MG63 (cell line): ENCODE data around the gene ZKSCAN4. TPM values are rescaled to one million over a fixed set of nuclear protein-coding genes. Genes with fewer than 3 reads are reported as not detected.

Experiments used
- DNase-seq: peaks from one replicate; pipeline ENCODE4 v3.0.0-alpha.2; 2020
- H3K27me3 ChIP-seq: fragments of 250-450 bp; sonication (Bioruptor Pico); 2 replicates; pipeline ENCODE4 v1.5.1; 2020; ENCODE audit warnings: mild to moderate bottlenecking, moderate library complexity
- H3K36me3 ChIP-seq: fragments of 250-450 bp; sonication (Bioruptor Pico); 2 replicates; pipeline ENCODE4 v1.5.1; 2020; ENCODE audit warnings: mild to moderate bottlenecking, moderate library complexity
- H3K4me3 ChIP-seq: fragments of 250-450 bp; sonication (Bioruptor Pico); 2 replicates; pipeline ENCODE4 v1.5.1; 2020; ENCODE audit warnings: mild to moderate bottlenecking, moderate library complexity
- H3K9me3 ChIP-seq: fragments of 250-450 bp; sonication (Bioruptor Pico); 2 replicates; pipeline ENCODE4 v1.5.1; 2020; ENCODE audit warnings: mild to moderate bottlenecking, moderate library complexity
- total RNA-seq: library from RNA; depleted of rRNA; stranded (reverse); fragments of >200 nt; shearing (Covaris generic); gene quantifications from 2 replicates; pipeline ENCODE4 v1.2.3, GENCODE V29; 2014; ENCODE audit warnings: low replicate concordance

Gene ZKSCAN4
- total RNA-seq, 1 experiment from 2014 or later: 2.6 TPM

DNA sequence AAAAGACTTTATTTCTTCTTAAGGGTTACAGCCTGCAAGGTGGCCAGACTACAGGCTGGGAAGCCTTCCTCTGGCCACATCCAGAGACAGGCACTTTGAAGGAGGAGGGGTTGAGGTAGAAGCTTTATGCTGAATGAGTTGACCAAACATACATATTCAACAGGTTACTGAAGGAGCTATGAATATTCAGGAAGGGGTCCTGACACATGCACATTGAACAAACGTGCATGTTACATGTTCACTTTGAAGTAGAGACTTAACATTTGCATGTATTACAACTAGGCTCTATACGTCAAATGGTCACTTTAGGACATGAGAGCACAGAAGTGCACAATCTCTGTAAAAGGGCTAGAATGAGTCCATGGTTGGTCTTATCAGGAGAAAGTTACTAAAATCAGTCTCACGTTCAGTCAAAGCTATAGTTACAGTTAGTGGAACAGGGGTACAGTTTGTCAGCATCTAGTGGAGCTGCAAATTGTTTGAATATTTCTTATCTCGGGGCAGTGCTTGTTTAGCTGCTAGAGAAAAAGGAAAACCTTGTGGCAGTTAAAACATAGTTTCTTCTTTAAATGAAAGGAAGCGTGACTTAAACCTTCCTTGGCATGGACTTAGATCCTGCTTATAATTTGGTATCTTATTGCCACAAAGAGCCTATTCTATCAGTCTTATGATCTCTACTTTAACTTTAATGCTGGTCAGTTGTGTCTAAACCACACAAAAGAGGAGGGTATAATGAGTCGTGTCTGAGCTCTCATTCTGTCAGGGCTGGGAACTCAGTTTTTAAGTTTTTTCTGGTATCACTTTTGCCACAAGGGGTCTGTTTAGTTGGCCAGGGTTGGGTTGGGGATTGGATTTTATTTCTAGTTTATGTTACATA lies 31.6 kb downstream of the ZKSCAN4 start:
- Histone ChIP-seq H3K9me3 (no peaks in the 10 kb centered on the region), H3K27me3 (no peaks in the 10 kb centered on the region), H3K36me3 (no peaks in the 10 kb centered on the region), H3K4me3 (no peak overlapping the region)
- no peak for DNase-seq

DNA sequence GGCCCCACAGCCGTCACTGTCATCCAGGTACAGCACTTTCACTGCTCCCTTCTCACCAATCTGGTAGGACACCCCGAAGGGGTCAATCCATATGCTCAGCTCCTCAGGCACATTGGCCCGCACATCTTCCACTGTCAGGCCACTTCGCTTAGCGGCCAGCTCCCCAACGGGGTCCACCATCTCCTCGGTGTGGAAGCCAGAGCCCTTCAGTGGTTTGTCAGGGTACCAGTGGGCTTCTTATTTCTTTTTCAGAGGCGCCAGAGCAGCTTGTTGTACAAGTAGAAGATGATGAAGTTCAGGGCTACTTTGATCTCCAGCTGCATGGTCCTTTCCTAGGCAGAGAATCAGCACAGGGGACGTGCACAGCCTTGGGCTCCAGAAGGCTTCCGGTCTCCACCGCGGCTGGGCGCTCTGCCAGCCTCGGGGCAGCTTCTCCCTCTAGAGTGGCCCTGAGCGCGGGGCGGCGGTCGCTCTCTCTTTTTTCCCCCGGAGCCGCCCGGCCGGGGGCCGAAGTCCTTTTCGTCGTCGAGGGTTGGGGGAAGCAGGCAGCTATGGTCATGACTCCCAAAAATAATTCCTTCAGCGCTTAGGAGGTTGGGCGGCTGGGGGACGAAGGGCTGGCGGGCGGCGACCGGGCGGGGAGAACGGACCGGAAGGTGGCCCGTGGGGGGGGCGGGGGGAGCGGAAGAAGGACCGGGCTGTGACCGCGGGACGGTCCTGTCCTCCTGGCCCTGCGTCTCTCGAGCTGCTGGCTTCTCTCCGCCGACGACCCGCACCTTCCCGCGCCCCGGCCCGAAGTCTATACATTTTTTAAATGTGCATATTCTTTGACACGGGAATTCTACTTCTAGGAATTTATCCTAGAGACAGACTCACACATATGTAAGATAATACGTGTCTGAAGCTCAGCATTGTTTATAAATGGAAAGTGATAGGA lies 33.5 kb downstream of the ZKSCAN4 start:
- Histone ChIP-seq H3K4me3 (peak overlapping the region; percentile 54), H3K36me3 (no peaks in the 10 kb centered on the region), H3K27me3 (no peaks in the 10 kb centered on the region), H3K9me3 (no peaks in the 10 kb centered on the region)
- peak; percentile 75 for DNase-seq

DNA sequence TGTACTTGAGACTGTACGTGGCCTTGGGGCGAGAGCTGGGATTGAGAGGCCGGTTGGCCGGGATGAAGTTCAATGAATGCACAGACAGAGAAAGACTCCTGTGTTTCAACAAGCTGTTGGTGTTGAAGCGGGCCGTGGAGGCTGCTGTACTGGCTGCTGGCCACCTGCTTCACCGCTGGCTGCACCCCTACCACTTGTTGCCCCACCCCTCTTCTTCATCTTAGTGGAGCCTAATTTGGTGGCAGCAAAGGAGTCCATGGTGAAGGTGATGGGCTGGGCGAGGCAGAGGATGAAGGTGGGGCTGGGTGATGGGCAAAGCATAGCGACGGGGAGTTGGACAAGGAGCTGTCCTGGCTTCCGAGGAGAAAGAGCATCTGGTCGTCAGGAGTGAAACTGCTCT lies 34.2 kb downstream of the ZKSCAN4 start:
- Histone ChIP-seq H3K9me3 (no peaks in the 10 kb centered on the region), H3K27me3 (no peaks in the 10 kb centered on the region), H3K4me3 (no peak overlapping the region), H3K36me3 (no peaks in the 10 kb centered on the region)
- no peak for DNase-seq

DNA sequence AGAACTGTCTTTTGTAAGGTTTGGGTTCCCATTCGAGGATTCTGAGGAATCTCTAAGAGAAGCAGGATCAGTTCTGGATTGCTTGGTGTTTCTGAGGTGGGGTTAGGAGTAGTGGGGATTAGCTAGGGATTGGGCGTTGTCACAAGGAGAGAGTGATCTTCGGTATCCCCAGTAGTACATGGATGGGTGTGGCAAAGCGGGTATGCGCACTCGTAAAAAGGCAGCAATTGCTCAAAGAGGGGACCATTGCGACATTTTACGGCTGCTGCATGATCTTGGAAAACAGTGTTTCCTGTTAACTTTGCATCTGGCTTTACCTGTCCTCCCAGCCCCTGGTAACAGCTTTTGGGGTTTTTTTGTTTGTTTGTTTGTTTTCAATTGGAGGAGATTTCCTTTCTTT lies 36.6 kb downstream of the ZKSCAN4 start:
- no peak overlapping the region for H3K4me3 ChIP-seq
- DNase-seq: no peak
- no peaks in the 10 kb centered on the region for H3K27me3 ChIP-seq
- H3K36me3 ChIP-seq: no peaks in the 10 kb centered on the region
- no peaks in the 10 kb centered on the region for H3K9me3 ChIP-seq

DNA sequence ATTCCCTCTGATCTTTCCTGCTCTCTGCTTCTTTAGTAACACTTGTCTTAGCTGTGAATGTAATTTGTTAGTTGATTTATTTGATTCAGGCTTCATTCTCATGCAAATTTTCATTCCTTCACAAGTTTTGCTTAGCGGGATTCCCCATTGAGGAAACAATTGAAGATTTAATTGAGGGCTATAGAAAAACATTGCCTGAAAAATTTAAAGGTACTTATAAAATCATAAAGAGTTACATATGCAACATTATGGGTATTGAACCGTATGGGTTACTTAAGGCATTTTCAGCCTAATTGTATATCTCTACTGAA lies 38.9 kb downstream of the ZKSCAN4 start:
- Histone ChIP-seq H3K36me3 (no peaks in the 10 kb centered on the region), H3K9me3 (no peaks in the 10 kb centered on the region), H3K4me3 (peak overlapping the region; percentile 58), H3K27me3 (no peaks in the 10 kb centered on the region)
- no peak for DNase-seq

DNA sequence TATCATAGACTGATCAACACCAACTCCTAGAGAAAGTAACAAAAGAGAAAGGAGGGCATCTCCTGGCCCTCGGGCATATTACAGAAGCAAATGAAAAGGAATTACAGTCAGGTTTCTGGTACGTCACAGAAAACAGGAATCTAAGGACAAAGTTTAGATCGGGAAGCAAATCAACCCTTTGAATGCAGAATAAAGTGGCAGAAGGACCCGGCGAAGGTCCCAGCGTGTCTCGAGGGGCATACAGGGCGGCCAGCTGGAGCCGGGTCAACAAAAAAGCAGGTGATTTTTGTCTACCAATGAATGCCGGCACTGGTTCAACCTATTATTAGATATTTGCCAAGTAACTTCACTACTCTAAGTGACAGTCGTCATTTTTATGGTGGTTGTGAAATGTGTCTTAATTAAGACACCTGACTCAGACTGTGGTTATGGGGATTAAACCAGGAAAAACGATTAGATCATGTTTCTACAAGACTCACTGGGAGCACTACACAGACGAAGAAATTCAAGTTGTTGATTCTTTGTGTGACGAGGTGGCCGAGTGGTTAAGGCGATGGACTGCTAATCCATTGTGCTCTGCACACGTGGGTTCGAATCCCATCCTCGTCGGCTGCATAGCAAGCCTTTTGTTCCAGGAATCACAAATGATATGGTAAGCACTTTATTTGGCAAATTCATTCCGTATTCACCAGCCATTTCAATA lies 39.4 kb downstream of the ZKSCAN4 start:
- peak overlapping the region; percentile 58 for H3K4me3 ChIP-seq
- H3K36me3 ChIP-seq: no peaks in the 10 kb centered on the region
- no peaks in the 10 kb centered on the region for H3K9me3 ChIP-seq
- H3K27me3 ChIP-seq: no peaks in the 10 kb centered on the region
- peak; percentile 64 for DNase-seq

DNA sequence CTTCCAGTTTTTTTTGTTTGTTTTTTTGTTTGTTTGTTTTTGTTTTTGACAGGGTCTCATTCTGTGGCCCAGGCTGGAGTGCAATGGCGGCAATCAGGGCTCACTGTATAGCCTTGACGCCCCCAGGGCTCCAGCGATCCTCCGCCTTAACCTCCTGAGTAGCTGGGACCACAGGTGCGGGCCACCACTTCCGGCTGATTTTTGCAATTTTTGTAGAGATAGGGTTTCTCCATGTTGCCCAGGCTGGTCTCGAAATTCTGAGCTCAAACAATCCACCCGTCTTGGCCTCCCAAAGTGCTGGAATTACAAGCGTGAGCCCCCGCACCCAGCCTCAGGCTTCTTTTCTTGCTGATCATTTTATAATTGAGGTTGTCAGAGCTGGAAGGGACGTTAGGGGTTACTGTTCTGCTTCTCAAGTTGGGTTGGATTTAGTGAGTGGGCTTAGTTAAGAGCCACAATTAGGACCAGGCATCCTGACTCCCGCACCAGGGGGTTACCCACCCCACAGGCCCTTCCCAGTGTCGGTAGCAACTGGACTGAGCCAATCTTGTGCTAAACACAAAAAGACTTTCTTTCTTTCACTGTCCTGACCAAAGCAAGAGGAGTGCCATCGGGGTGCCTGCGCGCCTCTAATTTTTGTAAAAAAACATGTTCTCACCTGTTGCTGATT lies 40.1 kb downstream of the ZKSCAN4 start:
- H3K4me3 ChIP-seq: peak overlapping the region; percentile 58
- DNase-seq: no peak
- no peaks in the 10 kb centered on the region for H3K27me3 ChIP-seq
- H3K36me3 ChIP-seq: no peaks in the 10 kb centered on the region
- H3K9me3 ChIP-seq: no peaks in the 10 kb centered on the region

DNA sequence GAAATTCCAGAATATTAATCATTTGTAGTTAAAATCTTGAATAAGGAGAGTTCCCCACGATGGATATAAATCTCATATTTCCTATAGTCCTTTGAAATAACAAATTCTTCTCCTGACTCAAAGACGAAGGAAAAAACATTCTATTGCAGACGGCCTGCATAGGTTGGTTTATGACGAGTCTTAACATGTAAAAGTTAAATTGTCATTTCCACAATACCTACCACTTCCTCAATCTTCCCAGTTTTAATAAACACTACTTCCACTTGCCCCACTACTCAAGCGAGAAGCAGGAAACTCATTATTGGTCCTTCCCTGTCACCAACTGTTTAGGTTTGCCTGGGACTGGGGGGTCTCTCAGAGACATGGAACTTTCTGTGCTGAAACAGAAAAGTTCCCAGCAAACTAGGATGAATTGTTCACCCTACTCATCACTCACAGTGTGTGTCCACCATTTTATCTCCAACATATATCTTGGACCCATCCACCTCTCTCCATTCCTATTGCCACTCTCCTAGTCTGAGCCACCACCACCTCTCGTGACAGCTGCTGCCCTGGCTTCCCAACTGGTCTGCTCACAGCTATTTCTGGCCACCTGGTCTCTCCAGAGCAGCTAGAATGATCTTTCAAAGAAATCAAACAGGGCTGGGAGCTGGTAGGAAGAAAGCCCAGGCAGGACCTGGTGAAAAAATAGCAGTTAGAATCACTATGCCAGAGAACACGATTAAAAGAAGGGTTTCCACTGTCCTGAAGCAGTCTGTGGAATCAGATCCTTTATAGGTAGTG lies 42.1 kb downstream of the ZKSCAN4 start:
- Histone ChIP-seq H3K27me3 (no peaks in the 10 kb centered on the region), H3K4me3 (no peak overlapping the region), H3K36me3 (no peaks in the 10 kb centered on the region), H3K9me3 (no peaks in the 10 kb centered on the region)
- DNase-seq: no peak

DNA sequence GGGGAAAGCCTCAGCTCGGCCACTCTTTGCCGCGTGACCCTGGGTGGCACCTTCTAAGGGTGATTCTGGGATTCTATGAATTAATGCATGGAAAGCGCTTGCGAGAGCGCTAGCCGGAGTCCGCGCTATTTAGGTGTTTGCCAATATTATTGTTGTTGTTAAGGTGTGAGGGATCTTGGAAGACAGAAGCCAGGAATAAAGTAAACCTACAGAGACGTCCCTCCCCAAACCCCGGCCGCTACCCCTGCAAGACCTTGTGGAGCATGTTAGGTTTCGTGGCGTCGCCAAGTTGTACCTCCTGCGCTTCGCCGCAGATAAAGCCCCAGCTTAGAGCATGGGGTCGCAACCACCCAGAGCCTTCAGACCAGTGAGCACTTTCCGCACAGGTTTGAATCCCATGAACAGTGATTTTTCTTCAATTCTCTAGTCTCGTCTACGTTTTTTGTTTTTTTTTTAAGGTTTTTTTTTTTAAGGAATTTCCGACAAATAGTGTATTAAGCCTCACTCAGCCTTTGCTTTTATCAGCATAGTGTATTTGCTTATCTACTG lies 43.9 kb downstream of the ZKSCAN4 start:
- Histone ChIP-seq H3K27me3 (no peaks in the 10 kb centered on the region), H3K9me3 (no peaks in the 10 kb centered on the region), H3K4me3 (peak overlapping the region; percentile 50), H3K36me3 (no peaks in the 10 kb centered on the region)
- no peak for DNase-seq

DNA sequence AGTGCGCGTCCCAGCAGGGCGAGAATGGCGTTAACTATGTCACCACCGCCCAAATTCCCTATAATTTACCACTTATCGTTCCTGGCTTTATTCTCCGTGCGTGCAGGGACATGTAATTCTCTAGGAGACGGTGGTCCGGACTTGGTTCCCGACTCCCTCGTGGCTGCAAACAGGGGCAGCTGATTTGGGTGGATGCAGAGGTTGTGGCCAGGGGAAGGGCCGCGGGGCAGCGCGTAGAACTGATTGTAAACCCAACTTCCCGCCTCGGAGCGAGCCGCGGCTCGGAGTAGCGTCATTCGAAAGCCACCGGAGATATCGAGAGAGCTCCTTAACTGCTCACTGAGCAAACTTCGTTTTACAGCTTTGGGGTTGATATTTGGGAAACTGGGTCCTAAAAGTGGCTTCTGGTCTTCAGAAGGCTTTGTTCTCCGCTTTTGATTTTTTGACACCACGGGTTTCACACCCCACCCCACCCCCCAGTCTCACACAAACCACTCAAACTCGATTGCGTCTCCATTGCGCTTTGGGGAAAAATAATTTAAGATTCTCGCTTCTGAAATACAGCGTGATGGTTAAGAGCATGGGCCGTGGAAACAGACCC lies 44.5 kb downstream of the ZKSCAN4 start:
- no peaks in the 10 kb centered on the region for H3K27me3 ChIP-seq
- no peaks in the 10 kb centered on the region for H3K36me3 ChIP-seq
- H3K4me3 ChIP-seq: peak overlapping the region; percentile 50
- no peaks in the 10 kb centered on the region for H3K9me3 ChIP-seq
- DNase-seq: peak; percentile 37

DNA sequence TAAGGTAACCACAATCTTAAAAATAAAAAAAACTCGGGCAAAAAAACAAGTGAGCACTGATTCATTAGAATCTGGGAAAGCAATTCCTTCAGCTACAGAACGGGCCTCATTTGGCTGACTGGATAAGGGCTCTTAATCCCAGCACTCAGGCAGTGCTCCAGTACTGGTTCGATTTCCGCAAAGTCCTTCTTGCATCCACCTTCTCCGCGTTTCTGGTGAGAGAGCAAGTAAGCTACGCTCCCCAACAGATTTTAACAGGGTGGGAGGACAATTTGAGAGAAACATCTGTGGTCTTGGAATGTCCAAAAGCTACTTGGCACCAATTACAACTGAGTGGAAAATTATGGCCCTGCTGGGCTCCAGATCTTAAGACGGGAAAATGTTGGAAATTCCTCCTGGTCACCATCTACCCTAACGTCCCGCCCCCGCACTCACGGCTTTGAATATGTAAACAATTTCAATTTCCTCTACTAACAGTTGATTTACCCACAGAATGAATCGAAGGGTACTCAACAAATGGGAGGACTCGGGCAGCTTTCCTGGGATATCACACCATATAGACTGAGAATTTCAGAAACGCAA lies 45.0 kb downstream of the ZKSCAN4 start:
- no peaks in the 10 kb centered on the region for H3K9me3 ChIP-seq
- no peaks in the 10 kb centered on the region for H3K27me3 ChIP-seq
- no peaks in the 10 kb centered on the region for H3K36me3 ChIP-seq
- H3K4me3 ChIP-seq: peak overlapping the region; percentile 50
- DNase-seq: peak; percentile 26

DNA sequence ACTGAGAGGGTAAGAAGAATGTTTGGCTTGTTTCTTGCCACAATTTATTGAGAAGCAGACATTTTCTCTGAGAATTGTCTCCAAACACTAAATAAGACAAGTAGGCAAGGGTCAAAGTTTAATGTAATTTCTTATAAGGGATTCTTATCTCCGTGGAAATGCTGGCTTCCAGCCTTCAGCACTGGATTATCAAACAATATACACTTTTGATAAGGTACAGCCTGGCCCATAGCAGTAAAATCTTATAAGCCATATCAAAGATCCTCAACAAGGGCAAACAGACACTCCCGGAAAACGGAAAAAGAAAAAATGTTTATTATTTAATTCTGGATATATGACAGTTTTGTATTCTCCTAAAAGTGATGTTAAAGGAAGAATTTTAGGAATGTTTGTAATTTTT lies 45.5 kb downstream of the ZKSCAN4 start:
- no peak for DNase-seq
- no peaks in the 10 kb centered on the region for H3K27me3 ChIP-seq
- H3K36me3 ChIP-seq: no peaks in the 10 kb centered on the region
- no peak overlapping the region; the same call in 1 of the 2 replicates for H3K4me3 ChIP-seq
- no peaks in the 10 kb centered on the region for H3K9me3 ChIP-seq

DNA sequence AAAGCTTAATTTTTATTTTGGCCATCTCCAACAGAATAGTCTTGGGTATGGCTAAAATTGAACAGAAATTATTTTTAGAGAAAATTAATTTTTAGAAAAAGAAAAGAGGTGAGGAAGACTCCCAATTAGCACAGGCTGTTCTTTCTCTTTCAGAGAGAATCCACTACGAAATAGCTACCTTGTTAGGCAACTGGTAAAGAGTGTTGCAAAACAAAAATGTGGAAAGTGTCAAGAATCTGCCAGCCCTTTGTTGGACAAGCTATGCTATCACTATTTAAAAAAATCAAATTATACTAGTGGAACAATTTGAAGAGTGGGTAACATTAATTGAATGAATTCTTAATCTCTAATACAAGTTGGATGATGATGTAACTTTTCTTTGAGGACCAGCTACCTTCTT lies 46.2 kb downstream of the ZKSCAN4 start:
- no peak overlapping the region for H3K4me3 ChIP-seq
- no peaks in the 10 kb centered on the region for H3K36me3 ChIP-seq
- H3K9me3 ChIP-seq: no peaks in the 10 kb centered on the region
- H3K27me3 ChIP-seq: no peaks in the 10 kb centered on the region
- no peak for DNase-seq

DNA sequence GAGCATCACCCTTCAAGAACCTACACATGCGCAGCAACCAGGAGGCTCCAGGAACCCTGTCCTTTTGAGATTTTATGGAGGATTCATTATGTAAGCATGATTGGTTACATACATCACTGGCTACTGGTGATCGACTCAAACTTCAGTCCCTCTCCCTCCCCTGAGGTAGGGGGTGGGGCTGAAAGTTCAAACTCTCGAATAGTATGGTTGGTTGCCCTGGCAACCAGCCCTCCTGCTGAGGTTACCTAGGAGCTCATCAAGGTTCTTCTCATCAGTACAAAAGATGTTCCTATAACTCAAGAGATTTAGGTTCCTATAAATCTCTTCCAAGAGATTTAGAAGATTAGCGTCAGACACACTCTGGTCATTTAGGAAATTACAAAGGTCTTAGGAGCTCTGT lies 48.9 kb downstream of the ZKSCAN4 start:
- Histone ChIP-seq H3K36me3 (no peaks in the 10 kb centered on the region), H3K27me3 (no peaks in the 10 kb centered on the region), H3K4me3 (no peak overlapping the region), H3K9me3 (no peaks in the 10 kb centered on the region)
- DNase-seq: no peak

DNA sequence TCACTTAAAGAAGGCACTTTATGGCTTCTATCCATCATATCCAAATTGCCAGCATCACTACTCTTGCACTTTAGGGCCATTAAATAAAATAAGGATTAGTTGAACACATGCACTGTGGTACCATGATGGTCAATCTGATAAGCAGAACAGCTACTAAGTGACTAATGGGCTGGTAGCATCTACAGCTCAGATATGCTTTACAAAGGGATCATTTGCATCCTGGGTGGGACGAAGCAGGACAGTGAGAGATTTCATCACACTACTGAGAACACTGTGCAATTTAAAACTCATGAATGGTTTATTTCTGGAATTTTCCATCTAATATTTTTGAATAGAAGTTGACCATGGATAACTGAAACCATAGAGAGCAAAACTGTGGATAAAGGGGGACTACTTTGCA lies 52.0 kb downstream of the ZKSCAN4 start:
- H3K9me3 ChIP-seq: no peaks in the 10 kb centered on the region
- no peaks in the 10 kb centered on the region for H3K27me3 ChIP-seq
- DNase-seq: no peak
- no peaks in the 10 kb centered on the region for H3K36me3 ChIP-seq
- no peak overlapping the region for H3K4me3 ChIP-seq
